LNCAP (cell line): Measurements from ENCODE around the gene HEXIM2.

Experiments used
- TF ChIP-seq, protein P1 (sequence below): fragments of 450-650 bp; IDR thresholded peaks from 2 replicates; pipeline ENCODE4 v1.5.1; 2017; ENCODE audit warnings: mild to moderate bottlenecking

HEXIM2 gene

DNA sequence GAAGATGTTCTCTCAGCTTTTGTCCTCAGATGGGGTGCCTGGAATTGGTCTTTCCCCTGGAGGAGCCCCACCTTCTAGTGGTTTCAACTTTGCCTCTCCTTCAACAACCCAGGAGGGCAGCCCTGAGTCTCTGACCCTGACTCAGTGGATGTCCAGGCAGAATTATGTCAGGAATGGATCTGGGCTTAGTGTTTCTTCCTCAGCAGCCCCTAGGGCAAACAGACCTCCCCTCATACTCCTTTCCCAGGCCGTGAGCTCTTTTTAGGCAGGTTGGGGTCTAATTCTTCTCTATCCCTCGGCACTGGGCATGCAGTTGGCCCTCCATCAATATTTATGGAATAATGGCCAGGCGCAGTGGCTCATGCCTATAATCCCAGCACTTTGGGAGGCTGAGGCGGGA, 39.8 kb downstream of the HEXIM2 start:
- TF ChIP-seq, protein P1, sequence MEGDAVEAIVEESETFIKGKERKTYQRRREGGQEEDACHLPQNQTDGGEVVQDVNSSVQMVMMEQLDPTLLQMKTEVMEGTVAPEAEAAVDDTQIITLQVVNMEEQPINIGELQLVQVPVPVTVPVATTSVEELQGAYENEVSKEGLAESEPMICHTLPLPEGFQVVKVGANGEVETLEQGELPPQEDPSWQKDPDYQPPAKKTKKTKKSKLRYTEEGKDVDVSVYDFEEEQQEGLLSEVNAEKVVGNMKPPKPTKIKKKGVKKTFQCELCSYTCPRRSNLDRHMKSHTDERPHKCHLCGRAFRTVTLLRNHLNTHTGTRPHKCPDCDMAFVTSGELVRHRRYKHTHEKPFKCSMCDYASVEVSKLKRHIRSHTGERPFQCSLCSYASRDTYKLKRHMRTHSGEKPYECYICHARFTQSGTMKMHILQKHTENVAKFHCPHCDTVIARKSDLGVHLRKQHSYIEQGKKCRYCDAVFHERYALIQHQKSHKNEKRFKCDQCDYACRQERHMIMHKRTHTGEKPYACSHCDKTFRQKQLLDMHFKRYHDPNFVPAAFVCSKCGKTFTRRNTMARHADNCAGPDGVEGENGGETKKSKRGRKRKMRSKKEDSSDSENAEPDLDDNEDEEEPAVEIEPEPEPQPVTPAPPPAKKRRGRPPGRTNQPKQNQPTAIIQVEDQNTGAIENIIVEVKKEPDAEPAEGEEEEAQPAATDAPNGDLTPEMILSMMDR: no peak

DNA sequence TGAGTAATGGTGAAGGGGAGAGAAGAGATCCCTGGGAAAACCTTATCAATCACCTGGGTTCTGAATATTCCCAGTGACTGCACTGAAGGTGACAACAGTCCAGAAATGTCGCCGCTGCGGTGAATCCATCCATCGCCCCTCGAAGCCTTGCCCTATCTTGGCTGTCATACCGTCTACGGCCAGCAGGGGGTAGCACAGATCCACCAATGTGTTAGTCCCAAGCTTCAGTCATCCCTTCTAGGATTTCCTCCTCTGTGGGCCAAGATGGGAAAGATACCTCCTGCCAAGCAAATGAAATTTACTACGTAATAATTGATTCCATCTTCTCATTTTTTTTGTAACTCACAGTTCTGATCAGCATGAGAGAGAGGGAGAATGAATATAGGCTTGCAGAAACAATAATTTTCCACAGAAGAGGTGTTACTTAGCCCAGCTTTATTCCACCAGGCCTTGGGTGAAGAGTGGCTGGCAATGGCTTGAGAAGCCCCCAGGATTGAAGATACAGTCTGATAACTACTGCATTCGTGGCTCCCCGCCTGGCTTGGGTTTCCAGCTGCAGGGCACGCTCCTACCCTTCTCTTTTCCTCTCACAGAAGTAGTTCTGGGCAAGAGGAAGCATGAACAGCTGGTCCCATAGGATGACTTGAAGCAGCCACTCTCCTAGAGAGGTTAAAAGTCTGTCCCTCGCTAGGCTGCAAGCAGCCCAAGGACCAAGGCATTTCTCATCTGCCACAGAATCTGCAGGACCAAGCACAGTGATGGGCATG, 57.4 kb downstream of the HEXIM2 start:
- TF ChIP-seq, protein P1: peak; percentile 94
